ENCODE measurements around the gene RTL1.

Gene RTL1

GRCh38 chr14:100915560-100915959 is 12.0 kb upstream of the RTL1 start:
- H3K27me3 ChIP-seq (ENCODE audit: insufficient read depth, low read depth), result no peaks in the 10 kb centered on the region
- no peak overlapping the region for H3K27ac ChIP-seq
- H3K36me3 ChIP-seq (ENCODE audit: insufficient read depth), result no peaks in the 10 kb centered on the region
- H3K9ac ChIP-seq, result no peak overlapping the region
- no peak overlapping the region for H3K4me2 ChIP-seq
- no peak overlapping the region for H3K4me3 ChIP-seq (IDR thresholded peaks at IDR 0.05; ENCODE audit: insufficient read depth, low read depth, low read length)
- H4K20me1 ChIP-seq (ENCODE audit: insufficient read depth), result no peaks in the 10 kb centered on the region
- TF ChIP-seq, protein P1, sequence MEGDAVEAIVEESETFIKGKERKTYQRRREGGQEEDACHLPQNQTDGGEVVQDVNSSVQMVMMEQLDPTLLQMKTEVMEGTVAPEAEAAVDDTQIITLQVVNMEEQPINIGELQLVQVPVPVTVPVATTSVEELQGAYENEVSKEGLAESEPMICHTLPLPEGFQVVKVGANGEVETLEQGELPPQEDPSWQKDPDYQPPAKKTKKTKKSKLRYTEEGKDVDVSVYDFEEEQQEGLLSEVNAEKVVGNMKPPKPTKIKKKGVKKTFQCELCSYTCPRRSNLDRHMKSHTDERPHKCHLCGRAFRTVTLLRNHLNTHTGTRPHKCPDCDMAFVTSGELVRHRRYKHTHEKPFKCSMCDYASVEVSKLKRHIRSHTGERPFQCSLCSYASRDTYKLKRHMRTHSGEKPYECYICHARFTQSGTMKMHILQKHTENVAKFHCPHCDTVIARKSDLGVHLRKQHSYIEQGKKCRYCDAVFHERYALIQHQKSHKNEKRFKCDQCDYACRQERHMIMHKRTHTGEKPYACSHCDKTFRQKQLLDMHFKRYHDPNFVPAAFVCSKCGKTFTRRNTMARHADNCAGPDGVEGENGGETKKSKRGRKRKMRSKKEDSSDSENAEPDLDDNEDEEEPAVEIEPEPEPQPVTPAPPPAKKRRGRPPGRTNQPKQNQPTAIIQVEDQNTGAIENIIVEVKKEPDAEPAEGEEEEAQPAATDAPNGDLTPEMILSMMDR (conservative IDR thresholded peaks at IDR 0.05; ENCODE audit: low read depth, low read length), result no peak
- H2AFZ ChIP-seq (ENCODE audit: low read depth), result no peak overlapping the region
- no peaks in the 10 kb centered on the region for H3K4me1 ChIP-seq (ENCODE audit: low read depth, poor library complexity, severe bottlenecking)
- no peaks in the 10 kb centered on the region for H3K79me2 ChIP-seq (ENCODE audit: insufficient read depth, low read depth)

- H3K27me3 ChIP-seq (ENCODE audit: insufficient read depth, low read depth), result no peaks in the 10 kb centered on the region
- H3K9ac ChIP-seq, result no peak overlapping the region
- H3K27ac ChIP-seq, result no peak overlapping the region
- no peaks in the 10 kb centered on the region for H3K36me3 ChIP-seq (ENCODE audit: insufficient read depth)
- TF ChIP-seq, protein P1 (conservative IDR thresholded peaks at IDR 0.05; ENCODE audit: low read depth, low read length), result no peak
- H3K79me2 ChIP-seq (ENCODE audit: insufficient read depth, low read depth), result no peaks in the 10 kb centered on the region
- H4K20me1 ChIP-seq (ENCODE audit: insufficient read depth), result no peaks in the 10 kb centered on the region
- H3K4me2 ChIP-seq, result no peak overlapping the region
- H2AFZ ChIP-seq (ENCODE audit: low read depth), result no peak overlapping the region
- no peaks in the 10 kb centered on the region for H3K4me1 ChIP-seq (ENCODE audit: low read depth, poor library complexity, severe bottlenecking)
- no peak overlapping the region for H3K4me3 ChIP-seq (IDR thresholded peaks at IDR 0.05; ENCODE audit: insufficient read depth, low read depth, low read length)
Observed at GRCh38 chr14:100914597-100915021, 11.1 kb upstream of the RTL1 start.

GRCh38 chr14:100911665-100912316 is 8.3 kb upstream of the RTL1 start:
- H3K9ac ChIP-seq, result no peak overlapping the region
- no peaks in the 10 kb centered on the region for H3K4me1 ChIP-seq (ENCODE audit: low read depth, poor library complexity, severe bottlenecking)
- H3K79me2 ChIP-seq (ENCODE audit: insufficient read depth, low read depth), result no peaks in the 10 kb centered on the region
- no peaks in the 10 kb centered on the region for H3K27me3 ChIP-seq (ENCODE audit: insufficient read depth, low read depth)
- TF ChIP-seq, protein P1 (conservative IDR thresholded peaks at IDR 0.05; ENCODE audit: low read depth, low read length), result no peak
- no peak overlapping the region for H3K4me2 ChIP-seq
- H4K20me1 ChIP-seq (ENCODE audit: insufficient read depth), result no peaks in the 10 kb centered on the region
- no peak overlapping the region for H3K4me3 ChIP-seq (IDR thresholded peaks at IDR 0.05; ENCODE audit: insufficient read depth, low read depth, low read length)
- H3K36me3 ChIP-seq (ENCODE audit: insufficient read depth), result no peaks in the 10 kb centered on the region
- no peak overlapping the region for H2AFZ ChIP-seq (ENCODE audit: low read depth)
- H3K27ac ChIP-seq, result no peak overlapping the region

GRCh38 chr14:100910888-100911664 is 7.6 kb upstream of the RTL1 start:
- Histone ChIP-seq H3K4me1 (ENCODE audit: low read depth, poor library complexity, severe bottlenecking) (no peaks in the 10 kb centered on the region), H3K79me2 (ENCODE audit: insufficient read depth, low read depth) (no peaks in the 10 kb centered on the region), H3K4me3 (IDR thresholded peaks at IDR 0.05; ENCODE audit: insufficient read depth, low read depth, low read length) (no peak overlapping the region), H3K36me3 (ENCODE audit: insufficient read depth) (no peaks in the 10 kb centered on the region), H3K27me3 (ENCODE audit: insufficient read depth, low read depth) (no peaks in the 10 kb centered on the region), H3K27ac (no peak overlapping the region), H2AFZ (ENCODE audit: low read depth) (no peak overlapping the region), H4K20me1 (ENCODE audit: insufficient read depth) (no peaks in the 10 kb centered on the region), H3K4me2 (no peak overlapping the region), H3K9ac (no peak overlapping the region)
- TF ChIP-seq, protein P1 (conservative IDR thresholded peaks at IDR 0.05; ENCODE audit: low read depth, low read length), result no peak

Data from KMS-11 (cell line).